ENCODE results near the gene HIC2.
"Not testable (repeated sequence)": the region's sequence is repeated elsewhere in the genome, so short reads cannot be mapped to it uniquely, and the experiment has no call there.

Gene HIC2

DNA sequence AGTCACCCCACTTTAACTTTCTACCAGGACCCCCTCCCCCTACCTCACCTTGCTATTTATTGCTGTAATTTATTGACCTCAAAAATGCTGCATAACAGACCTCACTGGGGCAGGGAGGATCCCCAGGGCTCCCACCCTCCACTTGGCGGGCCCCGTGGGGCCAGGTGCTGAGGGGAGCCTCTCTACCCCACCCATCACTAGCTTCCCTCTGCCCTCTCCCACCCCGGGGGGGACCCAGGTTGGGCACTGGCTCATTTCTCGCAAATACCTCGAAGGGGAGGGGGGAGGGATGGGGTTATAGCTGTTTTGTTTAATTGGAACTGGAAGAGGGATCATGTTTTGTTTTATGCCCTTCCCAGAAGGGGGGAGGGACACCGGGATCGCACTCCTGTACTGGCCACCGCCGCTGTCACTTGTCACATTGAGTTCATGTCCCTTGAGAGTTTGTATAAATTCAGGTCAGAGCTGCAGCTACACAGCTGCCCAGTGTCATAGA is 33.7 kb downstream of the HIC2 start:
- no peak for DNase-seq

GRCh38 chr22:21451545-21452520 is 34.7 kb downstream of the HIC2 start:
- no peak for DNase-seq

DNA sequence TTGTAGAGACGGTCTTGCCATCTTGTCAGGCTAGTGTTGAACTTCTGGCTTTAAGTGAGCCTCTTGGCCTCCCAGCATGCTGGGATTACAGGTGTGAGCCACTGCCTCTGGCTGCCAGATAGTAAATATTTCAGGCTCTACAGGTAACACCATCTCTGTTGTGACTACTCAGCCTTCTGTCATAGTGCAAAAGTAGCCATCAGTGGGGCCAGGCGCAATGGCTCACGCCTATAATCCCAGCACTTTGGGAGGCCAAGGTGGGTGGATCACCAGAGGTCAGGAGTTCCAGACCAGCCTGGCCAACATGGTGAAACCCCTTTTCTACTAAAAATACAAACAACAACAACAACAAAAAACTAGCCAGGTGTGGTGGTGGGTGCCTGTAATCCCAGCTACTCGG is 35.5 kb downstream of the HIC2 start:
- not testable (repeated sequence) for DNase-seq

GRCh38 chr22:21454998-21455333 is 37.8 kb downstream of the HIC2 start:
- not testable (repeated sequence) for DNase-seq

DNA sequence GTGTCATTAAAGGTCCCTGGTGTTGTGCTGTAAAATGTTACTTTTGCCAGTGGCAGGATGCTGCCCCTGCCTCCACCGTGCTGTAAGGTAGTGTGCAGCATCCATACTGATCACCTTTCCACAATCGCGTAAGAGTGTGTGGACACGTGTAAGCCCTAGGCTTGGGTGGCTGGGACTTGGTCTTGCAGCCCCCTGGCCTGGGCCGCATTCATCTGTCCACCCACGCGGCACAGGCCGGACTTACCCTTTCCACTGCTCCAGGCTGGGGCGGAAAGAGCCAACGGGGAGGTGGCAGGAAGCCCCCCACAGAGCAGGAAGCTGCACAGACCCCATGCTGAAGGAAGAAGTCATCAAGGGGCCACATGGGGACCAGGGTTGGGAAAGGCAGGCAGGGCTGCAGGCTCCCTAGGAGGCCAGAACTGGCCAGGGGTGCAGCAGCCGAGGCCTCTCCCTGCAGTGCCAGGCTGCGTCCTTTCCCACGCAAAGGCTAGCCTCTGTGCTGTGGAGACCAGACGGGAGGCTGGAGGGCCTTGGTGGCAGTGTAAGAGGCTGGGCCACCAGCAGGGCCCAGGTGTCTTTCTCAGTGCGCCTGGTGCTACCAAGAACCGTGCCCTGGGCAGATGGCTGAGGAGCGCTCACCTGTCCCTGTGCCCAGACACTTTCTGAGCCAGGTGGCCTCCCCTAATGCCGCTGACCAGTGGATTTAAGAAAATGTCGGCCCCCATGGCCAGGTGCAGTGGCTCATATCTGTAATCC is 38.3 kb downstream of the HIC2 start:
- DNase-seq = no peak

DNA sequence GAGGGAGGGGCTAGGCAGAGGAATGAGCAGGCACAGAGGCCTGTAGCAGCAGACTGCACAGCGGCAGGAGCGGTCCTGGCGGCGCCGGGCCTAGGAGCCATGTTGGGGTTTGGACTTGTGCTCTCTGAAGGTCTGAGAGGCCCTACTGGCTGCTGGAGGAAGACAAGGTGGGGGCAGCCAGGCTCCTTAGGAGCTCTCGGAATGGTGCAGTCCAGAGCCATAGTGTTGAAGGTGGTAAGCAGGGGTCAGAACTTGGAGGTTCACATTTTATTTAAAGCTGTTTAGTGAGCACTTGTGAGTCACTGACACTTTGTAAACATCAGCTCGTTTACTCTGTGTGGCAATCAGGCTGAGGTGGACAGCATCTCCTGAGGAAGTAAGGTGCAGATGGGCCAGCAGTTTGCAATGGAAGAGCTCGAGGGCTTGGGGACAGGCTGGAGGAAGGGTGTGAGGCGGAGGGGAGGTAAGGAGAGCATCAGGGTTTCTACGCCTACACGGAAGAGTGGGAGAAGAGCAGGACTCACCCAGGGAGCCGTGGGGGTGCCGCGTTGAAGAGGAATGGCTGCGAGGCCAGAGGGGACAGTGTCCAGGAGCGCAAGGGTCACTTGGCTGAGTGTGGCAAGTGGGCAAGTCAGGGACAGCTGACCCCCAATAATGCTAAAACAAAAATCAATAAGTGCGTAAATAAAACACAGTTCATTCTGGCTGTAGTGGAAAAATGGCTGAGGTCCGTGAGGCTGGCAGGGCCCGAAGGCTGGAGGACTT is 40.0 kb downstream of the HIC2 start:
- DNase-seq = no peak

DNA sequence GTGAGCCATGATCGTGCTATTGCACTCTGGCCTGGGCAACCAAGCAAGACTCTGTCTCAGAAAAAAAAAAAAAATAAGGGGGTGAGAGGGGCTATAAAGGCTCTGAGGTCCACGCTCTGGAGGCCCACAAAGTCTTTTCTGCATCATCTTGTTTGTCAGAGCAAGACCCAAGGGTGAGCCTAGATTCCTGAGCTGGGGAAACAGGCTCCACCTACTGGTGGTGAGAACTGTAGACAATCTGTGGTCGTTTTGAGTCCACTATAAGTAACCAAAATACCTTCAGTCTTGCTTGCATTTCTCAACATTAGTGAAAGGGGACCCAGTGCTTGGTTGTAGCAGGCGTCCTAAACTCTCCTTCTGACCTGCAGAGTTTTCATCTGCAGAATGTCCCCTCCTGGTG is 45.5 kb downstream of the HIC2 start:
- DNase-seq = not testable (repeated sequence)

GRCh38 chr22:21467337-21468193 is 50.4 kb downstream of the HIC2 start, which contains the start of gene TMEM191C:
TMEM191C (plus strand) TSS chr22:21467387; CDS start chr22:21467460, 73 bp downstream.
- not testable (repeated sequence) for DNase-seq

- peak; percentile 88 for DNase-seq
Observed at GRCh38 chr22:21468194-21469096, 51.3 kb downstream of the HIC2 start.

DNA sequence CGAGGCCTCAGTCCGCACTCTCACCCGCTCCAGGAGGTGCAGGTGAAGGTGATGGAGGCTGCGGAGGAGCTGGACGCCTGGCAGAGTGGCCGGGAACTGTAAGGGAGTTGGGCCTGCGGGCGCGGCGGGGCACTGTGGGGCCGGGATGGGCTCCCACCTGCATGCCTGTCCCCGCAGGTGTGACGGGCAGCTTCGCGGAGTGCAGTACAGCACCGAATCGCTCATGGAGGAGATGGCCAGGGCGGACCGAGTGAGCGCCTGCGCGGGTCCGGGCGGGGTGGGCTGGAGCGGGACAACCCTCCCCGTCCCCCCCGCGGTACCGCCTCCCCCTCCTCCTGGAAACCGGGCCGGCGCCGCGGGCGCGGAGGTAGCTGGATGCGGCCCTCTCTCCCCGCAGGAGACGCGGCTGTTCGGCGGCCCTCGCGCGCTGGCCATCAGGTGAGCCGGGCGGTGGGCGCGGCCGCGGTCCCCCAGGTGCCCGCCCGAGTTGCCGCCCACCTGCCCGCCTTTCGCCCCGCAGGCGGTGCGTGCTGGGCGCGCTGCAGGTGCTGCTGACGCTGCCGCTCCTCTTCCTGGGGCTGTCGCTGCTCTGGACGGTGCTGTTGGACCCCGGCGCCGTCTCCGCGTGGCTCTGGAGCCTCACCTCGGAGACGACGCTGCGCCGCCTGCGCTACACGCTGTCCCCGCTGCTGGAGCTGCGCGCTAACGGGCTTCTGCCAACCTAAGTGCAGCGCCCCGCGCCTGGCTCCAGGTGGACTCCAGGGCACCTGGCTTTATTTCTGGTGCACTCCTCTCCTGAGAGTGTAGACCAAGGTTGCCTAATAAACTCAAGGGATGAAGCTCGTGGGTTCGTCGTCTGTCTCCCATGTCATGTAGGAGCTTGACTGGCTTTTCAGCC is 52.2 kb downstream of the HIC2 start:
- not testable (repeated sequence) for DNase-seq

DNA sequence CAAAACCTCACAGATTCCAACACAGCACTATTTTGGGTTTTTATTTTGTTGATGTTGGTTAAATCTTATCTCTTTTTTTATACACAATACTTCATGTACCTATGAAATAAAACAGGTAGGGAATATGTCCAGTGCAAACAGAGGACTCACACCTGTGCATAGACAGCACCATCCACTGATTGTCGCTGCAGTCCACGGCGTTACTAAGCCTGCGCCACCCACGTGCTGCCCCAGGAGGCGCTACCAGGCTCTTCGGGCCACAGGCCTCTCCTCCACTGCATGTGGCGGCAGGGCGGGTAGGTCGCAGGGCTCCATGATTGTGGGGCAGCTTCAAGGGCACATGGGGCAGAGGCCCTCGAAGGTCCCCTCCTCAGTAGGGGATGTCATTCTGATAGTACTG is 55.8 kb downstream of the HIC2 start:
- not testable (repeated sequence) for DNase-seq

GRCh38 chr22:21473664-21474063 is 56.5 kb downstream of the HIC2 start:
- DNase-seq = not testable (repeated sequence)

- not testable (repeated sequence) for DNase-seq
Observed at GRCh38 chr22:21484039-21484438, 66.9 kb downstream of the HIC2 start.

- not testable (repeated sequence) for DNase-seq
Observed at GRCh38 chr22:21487723-21488122, 70.6 kb downstream of the HIC2 start.

DNA sequence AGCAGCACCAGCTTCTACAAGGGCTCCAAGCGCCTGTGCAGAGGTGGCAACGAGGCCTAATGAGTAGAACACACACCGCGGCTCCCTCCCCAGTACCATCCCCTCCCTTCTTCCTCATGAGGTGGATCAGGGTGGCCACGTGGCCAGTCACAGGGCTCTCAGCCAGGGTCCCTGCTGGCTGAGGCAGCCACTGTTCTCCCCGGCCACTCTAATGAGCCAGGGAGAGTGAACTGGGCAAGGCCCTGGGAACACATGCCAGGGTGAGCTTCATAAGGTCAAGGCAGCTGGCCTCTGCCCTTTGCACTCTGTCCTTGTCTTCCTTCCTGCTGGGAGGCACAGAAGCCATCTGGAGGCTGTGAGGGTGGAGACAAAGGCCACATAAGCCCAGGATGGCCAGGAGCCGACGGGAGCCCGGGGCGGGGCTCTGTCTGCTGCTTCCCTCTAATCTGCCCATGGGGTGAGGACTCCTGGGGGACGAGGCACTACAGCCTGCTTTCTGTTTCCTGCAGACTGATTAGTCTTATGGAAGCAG is 72.0 kb downstream of the HIC2 start:
- DNase-seq = not testable (repeated sequence)

- not testable (repeated sequence) for DNase-seq
Observed at GRCh38 chr22:21490556-21490955, 73.4 kb downstream of the HIC2 start.

- DNase-seq = not testable (repeated sequence)
Observed at GRCh38 chr22:21492271-21492670, 75.1 kb downstream of the HIC2 start.

GRCh38 chr22:21493789-21494782 is 76.9 kb downstream of the HIC2 start:
- not testable (repeated sequence) for DNase-seq

All from hematopoietic multipotent progenitor cell treated with erythropoietin and hydrocortisone succinate and interleukin-3 and kit ligand, for 6 days (in vitro differentiated cells).